GM23338 (cell line): Measurements from ENCODE around the gene RGMB. TPM values are rescaled to one million over a fixed set of nuclear protein-coding genes. Genes with fewer than 3 reads are reported as not detected.

ENCODE experiments used
- CREB1 ChIP-seq: fragments of 250-450 bp; sonication (Bioruptor Pico); IDR thresholded peaks from 2 replicates; pipeline ENCODE4 v1.5.0; 2020; ENCODE audit warnings: low read depth, mild to moderate bottlenecking, moderate library complexity
- JUNB ChIP-seq: IDR thresholded peaks from one replicate; pipeline ENCODE4 v1.6.1; 2016; ENCODE audit warnings: antibody characterized with exemption; ENCODE audit not compliant: unreplicated experiment
- NANOG ChIP-seq: IDR thresholded peaks from 2 replicates; pipeline ENCODE4 v1.6.1; 2016; ENCODE audit warnings: antibody characterized with exemption, borderline replicate concordance
- POLR2AphosphoS5 ChIP-seq: IDR thresholded peaks from 2 replicates; pipeline ENCODE4 v1.6.1; 2016; ENCODE audit warnings: antibody characterized with exemption, low read depth
- STAT1 ChIP-seq: IDR thresholded peaks from one replicate; pipeline ENCODE4 v1.6.1; 2016; ENCODE audit warnings: antibody characterized with exemption; ENCODE audit not compliant: unreplicated experiment
- ZNF114 ChIP-seq: fragments of 250-450 bp; sonication (Bioruptor Pico); IDR thresholded peaks from 2 replicates; pipeline ENCODE4 v1.5.0; 2020; ENCODE audit warnings: mild to moderate bottlenecking, moderate library complexity
- polyA plus RNA-seq: library from polyadenylated mRNA; unstranded; fragments of >200 nt; fragmentation: Nextera tagmentation; extraction: Ambion mirVana; gene quantifications from 2 replicates; pipeline ENCODE4 v1.2.1, GENCODE V29; 2016
- total RNA-seq: library from RNA; depleted of rRNA; stranded (reverse); fragments of >200 nt; shearing (Covaris generic); gene quantifications from 2 replicates; pipeline ENCODE4 v1.2.3, GENCODE V29; 2014
- TF ChIP-seq, protein P1 (sequence below): fragments of 250-450 bp; sonication (Bioruptor Pico); IDR thresholded peaks from 2 replicates; pipeline ENCODE4 v1.5.0; 2020; ENCODE audit warnings: mild to moderate bottlenecking, moderate library complexity
- TF ChIP-seq, protein P2 (sequence below): IDR thresholded peaks from one replicate; pipeline ENCODE4 v1.6.1; 2018; ENCODE audit warnings: antibody characterized with exemption; ENCODE audit not compliant: unreplicated experiment

RGMB gene
- total and polyA plus RNA-seq, 2 experiments from 2014 or later, result 21.7 to 34.3 TPM

DNA sequence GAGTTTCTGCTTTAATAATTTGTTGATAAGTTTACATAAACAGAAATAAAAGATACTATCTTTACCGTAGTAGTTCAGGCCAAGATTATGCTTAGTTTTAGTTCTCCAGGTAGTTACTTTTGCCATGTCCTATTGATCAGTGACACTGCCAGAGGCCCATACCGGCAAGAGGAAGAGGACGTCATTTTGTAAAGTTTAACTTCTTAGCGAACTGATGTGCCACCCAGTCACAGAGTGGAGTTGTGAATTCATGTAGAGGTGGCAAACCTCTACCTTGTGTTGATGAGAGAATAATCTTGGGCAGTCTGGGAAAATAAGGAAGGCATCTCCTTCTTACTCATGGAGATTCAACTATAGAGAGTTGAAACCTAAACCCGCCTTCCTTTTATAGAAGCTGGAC is 21.8 kb downstream of the RGMB start (continued):
- TF ChIP-seq, protein P1, sequence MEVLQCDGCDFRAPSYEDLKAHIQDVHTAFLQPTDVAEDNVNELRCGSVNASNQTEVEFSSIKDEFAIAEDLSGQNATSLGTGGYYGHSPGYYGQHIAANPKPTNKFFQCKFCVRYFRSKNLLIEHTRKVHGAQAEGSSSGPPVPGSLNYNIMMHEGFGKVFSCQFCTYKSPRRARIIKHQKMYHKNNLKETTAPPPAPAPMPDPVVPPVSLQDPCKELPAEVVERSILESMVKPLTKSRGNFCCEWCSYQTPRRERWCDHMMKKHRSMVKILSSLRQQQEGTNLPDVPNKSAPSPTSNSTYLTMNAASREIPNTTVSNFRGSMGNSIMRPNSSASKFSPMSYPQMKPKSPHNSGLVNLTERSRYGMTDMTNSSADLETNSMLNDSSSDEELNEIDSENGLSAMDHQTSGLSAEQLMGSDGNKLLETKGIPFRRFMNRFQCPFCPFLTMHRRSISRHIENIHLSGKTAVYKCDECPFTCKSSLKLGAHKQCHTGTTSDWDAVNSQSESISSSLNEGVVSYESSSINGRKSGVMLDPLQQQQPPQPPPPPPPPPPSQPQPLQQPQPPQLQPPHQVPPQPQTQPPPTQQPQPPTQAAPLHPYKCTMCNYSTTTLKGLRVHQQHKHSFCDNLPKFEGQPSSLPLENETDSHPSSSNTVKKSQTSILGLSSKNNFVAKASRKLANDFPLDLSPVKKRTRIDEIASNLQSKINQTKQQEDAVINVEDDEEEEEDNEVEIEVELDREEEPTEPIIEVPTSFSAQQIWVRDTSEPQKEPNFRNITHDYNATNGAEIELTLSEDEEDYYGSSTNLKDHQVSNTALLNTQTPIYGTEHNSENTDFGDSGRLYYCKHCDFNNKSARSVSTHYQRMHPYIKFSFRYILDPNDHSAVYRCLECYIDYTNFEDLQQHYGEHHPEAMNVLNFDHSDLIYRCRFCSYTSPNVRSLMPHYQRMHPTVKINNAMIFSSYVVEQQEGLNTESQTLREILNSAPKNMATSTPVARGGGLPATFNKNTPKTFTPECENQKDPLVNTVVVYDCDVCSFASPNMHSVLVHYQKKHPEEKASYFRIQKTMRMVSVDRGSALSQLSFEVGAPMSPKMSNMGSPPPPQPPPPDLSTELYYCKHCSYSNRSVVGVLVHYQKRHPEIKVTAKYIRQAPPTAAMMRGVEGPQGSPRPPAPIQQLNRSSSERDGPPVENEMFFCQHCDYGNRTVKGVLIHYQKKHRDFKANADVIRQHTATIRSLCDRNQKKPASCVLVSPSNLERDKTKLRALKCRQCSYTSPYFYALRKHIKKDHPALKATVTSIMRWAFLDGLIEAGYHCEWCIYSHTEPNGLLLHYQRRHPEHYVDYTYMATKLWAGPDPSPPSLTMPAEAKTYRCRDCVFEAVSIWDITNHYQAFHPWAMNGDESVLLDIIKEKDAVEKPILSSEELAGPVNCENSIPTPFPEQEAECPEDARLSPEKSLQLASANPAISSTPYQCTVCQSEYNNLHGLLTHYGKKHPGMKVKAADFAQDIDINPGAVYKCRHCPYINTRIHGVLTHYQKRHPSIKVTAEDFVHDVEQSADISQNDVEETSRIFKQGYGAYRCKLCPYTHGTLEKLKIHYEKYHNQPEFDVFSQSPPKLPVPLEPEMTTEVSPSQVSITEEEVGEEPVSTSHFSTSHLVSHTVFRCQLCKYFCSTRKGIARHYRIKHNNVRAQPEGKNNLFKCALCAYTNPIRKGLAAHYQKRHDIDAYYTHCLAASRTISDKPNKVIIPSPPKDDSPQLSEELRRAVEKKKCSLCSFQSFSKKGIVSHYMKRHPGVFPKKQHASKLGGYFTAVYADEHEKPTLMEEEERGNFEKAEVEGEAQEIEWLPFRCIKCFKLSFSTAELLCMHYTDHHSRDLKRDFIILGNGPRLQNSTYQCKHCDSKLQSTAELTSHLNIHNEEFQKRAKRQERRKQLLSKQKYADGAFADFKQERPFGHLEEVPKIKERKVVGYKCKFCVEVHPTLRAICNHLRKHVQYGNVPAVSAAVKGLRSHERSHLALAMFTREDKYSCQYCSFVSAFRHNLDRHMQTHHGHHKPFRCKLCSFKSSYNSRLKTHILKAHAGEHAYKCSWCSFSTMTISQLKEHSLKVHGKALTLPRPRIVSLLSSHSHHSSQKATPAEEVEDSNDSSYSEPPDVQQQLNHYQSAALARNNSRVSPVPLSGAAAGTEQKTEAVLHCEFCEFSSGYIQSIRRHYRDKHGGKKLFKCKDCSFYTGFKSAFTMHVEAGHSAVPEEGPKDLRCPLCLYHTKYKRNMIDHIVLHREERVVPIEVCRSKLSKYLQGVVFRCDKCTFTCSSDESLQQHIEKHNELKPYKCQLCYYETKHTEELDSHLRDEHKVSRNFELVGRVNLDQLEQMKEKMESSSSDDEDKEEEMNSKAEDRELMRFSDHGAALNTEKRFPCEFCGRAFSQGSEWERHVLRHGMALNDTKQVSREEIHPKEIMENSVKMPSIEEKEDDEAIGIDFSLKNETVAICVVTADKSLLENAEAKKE (CRISPR knock-in tag), result no peak
- TF ChIP-seq CREB1 (CRISPR knock-in tag) (no peak), STAT1 (no peak), NANOG (no peak), JUNB (no peak), ZNF114 (no peak), POLR2AphosphoS5 (no peak)
- TF ChIP-seq, protein P2, sequence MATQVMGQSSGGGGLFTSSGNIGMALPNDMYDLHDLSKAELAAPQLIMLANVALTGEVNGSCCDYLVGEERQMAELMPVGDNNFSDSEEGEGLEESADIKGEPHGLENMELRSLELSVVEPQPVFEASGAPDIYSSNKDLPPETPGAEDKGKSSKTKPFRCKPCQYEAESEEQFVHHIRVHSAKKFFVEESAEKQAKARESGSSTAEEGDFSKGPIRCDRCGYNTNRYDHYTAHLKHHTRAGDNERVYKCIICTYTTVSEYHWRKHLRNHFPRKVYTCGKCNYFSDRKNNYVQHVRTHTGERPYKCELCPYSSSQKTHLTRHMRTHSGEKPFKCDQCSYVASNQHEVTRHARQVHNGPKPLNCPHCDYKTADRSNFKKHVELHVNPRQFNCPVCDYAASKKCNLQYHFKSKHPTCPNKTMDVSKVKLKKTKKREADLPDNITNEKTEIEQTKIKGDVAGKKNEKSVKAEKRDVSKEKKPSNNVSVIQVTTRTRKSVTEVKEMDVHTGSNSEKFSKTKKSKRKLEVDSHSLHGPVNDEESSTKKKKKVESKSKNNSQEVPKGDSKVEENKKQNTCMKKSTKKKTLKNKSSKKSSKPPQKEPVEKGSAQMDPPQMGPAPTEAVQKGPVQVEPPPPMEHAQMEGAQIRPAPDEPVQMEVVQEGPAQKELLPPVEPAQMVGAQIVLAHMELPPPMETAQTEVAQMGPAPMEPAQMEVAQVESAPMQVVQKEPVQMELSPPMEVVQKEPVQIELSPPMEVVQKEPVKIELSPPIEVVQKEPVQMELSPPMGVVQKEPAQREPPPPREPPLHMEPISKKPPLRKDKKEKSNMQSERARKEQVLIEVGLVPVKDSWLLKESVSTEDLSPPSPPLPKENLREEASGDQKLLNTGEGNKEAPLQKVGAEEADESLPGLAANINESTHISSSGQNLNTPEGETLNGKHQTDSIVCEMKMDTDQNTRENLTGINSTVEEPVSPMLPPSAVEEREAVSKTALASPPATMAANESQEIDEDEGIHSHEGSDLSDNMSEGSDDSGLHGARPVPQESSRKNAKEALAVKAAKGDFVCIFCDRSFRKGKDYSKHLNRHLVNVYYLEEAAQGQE, result no peak
